NB4 (cell line): ENCODE data around the gene RNU6-9.

Source experiments
- CTCF ChIP-seq: IDR thresholded peaks from one replicate; pipeline ENCODE4 v1.5.1; 2012; ENCODE audit warnings: low read depth, low read length
- POLR2A ChIP-seq: IDR thresholded peaks from 2 replicates; pipeline ENCODE4 v1.6.1; 2011; ENCODE audit warnings: mild to moderate bottlenecking; ENCODE audit not compliant: insufficient read length; ENCODE audit errors: extremely low read depth

GRCh38 chr19:858284-858683 is 35.0 kb upstream of the RNU6-9 start:
- no peak for TF ChIP-seq CTCF
- TF ChIP-seq POLR2A: no peak
